HG02642 (cell line): ENCODE measurements around the gene UGT1A6.

Experiments used
- ATAC-seq: cut with Tn5 transposase; IDR thresholded peaks from one replicate; pipeline ENCODE4 v1.9.1; 2021; ENCODE audit warnings: mild to moderate bottlenecking; ENCODE audit not compliant: unreplicated experiment, poor library complexity

The UGT1A6 gene

GRCh38 chr2:233758849-233759248, 66.2 kb downstream of the UGT1A6 start:
- ATAC-seq: no peak

GRCh38 chr2:233760043-233760442, 67.4 kb downstream of the UGT1A6 start, which contains the start of gene UGT1A1:
Gene UGT1A1, plus strand, starts transcription at chr2:233760270. Its CDS starts 18 bp downstream, at chr2:233760288.
- ATAC-seq: no peak

GRCh38 chr2:233761040-233761769, 68.5 kb downstream of the UGT1A6 start:
- no peak for ATAC-seq

GRCh38 chr2:233764264-233764663, 71.6 kb downstream of the UGT1A6 start:
- ATAC-seq: no peak

- ATAC-seq: no peak
These were observed 72.1 kb downstream of the UGT1A6 start for GRCh38 chr2:233764761-233765160.

- ATAC-seq: no peak
These were observed 73.7 kb downstream of the UGT1A6 start for GRCh38 chr2:233766416-233766815.

GRCh38 chr2:233768076-233768475, 75.4 kb downstream of the UGT1A6 start:
- no peak for ATAC-seq

- ATAC-seq: no peak
These were observed 76.6 kb downstream of the UGT1A6 start for GRCh38 chr2:233769260-233769659.

GRCh38 chr2:233772153-233772552, 79.5 kb downstream of the UGT1A6 start:
- no peak for ATAC-seq

GRCh38 chr2:233772583-233772982, 79.9 kb downstream of the UGT1A6 start:
- no peak for ATAC-seq

- ATAC-seq: no peak
These were observed 81.2 kb downstream of the UGT1A6 start for GRCh38 chr2:233773854-233774253.

- ATAC-seq: no peak
These were observed 82.7 kb downstream of the UGT1A6 start for GRCh38 chr2:233775414-233775813.

GRCh38 chr2:233778030-233778429, 85.3 kb downstream of the UGT1A6 start, which contains the start of gene MROH2A:
Gene MROH2A, plus strand, starts transcription at chr2:233778330. Its CDS starts 1,029 bp downstream, at chr2:233779359.
- no peak for ATAC-seq

GRCh38 chr2:233779722-233780121, 87.0 kb downstream of the UGT1A6 start:
- no peak for ATAC-seq

- ATAC-seq: no peak
These were observed 88.1 kb downstream of the UGT1A6 start for GRCh38 chr2:233780771-233781170.

- no peak for ATAC-seq
These were observed 96.9 kb downstream of the UGT1A6 start for GRCh38 chr2:233789554-233789953.

GRCh38 chr2:233791151-233791882, 98.6 kb downstream of the UGT1A6 start:
- no peak for ATAC-seq

- ATAC-seq: no peak
These were observed 99.2 kb downstream of the UGT1A6 start for GRCh38 chr2:233791883-233792329.

GRCh38 chr2:233792720-233793119, 100.0 kb downstream of the UGT1A6 start:
- no peak for ATAC-seq

GRCh38 chr2:233793465-233794127, 100.9 kb downstream of the UGT1A6 start:
- ATAC-seq: no peak

- no peak for ATAC-seq
These were observed 101.5 kb downstream of the UGT1A6 start for GRCh38 chr2:233794128-233794658.
